Left renal pelvis (tissue), 4 donors: ENCODE results near the gene MANSC1. TPM values are rescaled to one million over a fixed set of nuclear protein-coding genes. Genes with fewer than 3 reads are reported as not detected.

Experiments used
- polyA plus RNA-seq, 4 donors: library from polyadenylated mRNA; unstranded; fragments of 120-200 nt; gene quantifications; one replicate each; pipeline ENCODE4 v1.2.1, GENCODE V29; 2013; ENCODE audit not compliant: insufficient read length in 4 of 4

Gene MANSC1
- polyA plus RNA-seq, 4 donors: 32.9 to 39.5 (median 35.8) TPM

Other genes starting within 250 kb of the MANSC1 start
- 10 to 100 TPM; 62.2 to 66.2 (median 65.0) TPM for gene LRP6, start 83.2 kb downstream of the MANSC1 start, polyA plus RNA-seq
- gene BORCS5, start 6.8 kb upstream of the MANSC1 start, polyA plus RNA-seq: 1 to 10 TPM; 7.6 to 8.9 (median 8.0) TPM
- gene DUSP16, start 212.6 kb upstream of the MANSC1 start, polyA plus RNA-seq: 10 to 100 TPM; 25.4 to 33.9 (median 29.5) TPM